OCI-LY7 (cell line): ENCODE data around the gene TAF12. TPM values are rescaled to one million over a fixed set of nuclear protein-coding genes. Genes with fewer than 3 reads are reported as not detected.

Experiments
- BruUV-seq: library from RNA; stranded (reverse); fragments of 400-500 nt; replicated peaks from 2 replicates; lab custom pipeline; 2021; lab: Mats Ljungman, UMichigan
- CTCF ChIA-PET: fragments of 300-600 bp; sonication (Branson Sonifier 250); formaldehyde crosslinking; loops from one replicate; lab custom pipeline; 2022; ENCODE audit warnings: antibody characterized with exemption; ENCODE audit not compliant: unreplicated experiment; lab: Charles Lee
- POLR2A ChIA-PET: fragments of 300-600 bp; sonication (Branson Sonifier 250); formaldehyde crosslinking; loops from one replicate; lab custom pipeline; 2022; ENCODE audit warnings: antibody characterized with exemption; lab: Charles Lee
- DNase-seq: peaks from one replicate; pipeline ENCODE4 v3.0.0-alpha.2; 2015; ENCODE audit warnings: low spot score
- H2AFZ ChIP-seq: fragments of 200-600 bp; sonication (generic), shearing (Covaris generic); 2 replicates; pipeline ENCODE4 v1.6.1; 2014; ENCODE audit warnings: mild to moderate bottlenecking, antibody characterized with exemption, low read length, moderate library complexity
- H3K27ac ChIP-seq: fragments of 200-600 bp; sonication (generic); 2 replicates; pipeline ENCODE4 v1.5.1; 2014; ENCODE audit warnings: mixed run types, low read depth, mild to moderate bottlenecking, moderate library complexity, low read length, inconsistent platforms; ENCODE audit not compliant: poor library complexity, severe bottlenecking
- H3K36me3 ChIP-seq: fragments of 200-600 bp; sonication (generic); 2 replicates; pipeline ENCODE4 v1.6.1; 2014; ENCODE audit warnings: mild to moderate bottlenecking, antibody characterized with exemption, low read length, moderate library complexity, mixed read lengths; ENCODE audit not compliant: insufficient read depth
- H3K4me1 ChIP-seq: fragments of 200-600 bp; sonication (generic); 2 replicates; pipeline ENCODE4 v1.5.1; 2014; ENCODE audit warnings: mild to moderate bottlenecking, low read length; ENCODE audit not compliant: insufficient read depth, poor library complexity, severe bottlenecking
- H3K4me2 ChIP-seq: fragments of 200-600 bp; sonication (generic); 2 replicates; pipeline ENCODE4 v1.6.1; 2014; ENCODE audit warnings: mild to moderate bottlenecking, low read length
- H3K4me3 ChIP-seq: fragments of 200-600 bp; sonication (generic); 2 replicates; pipeline ENCODE4 v1.5.1; 2014; ENCODE audit warnings: mild to moderate bottlenecking, low read depth, low read length; ENCODE audit not compliant: poor library complexity, severe bottlenecking
- H3K79me2 ChIP-seq: fragments of 200-600 bp; sonication (generic); 2 replicates; pipeline ENCODE4 v1.6.1; 2016; ENCODE audit warnings: low read depth, mild to moderate bottlenecking, low read length, moderate library complexity, mixed read lengths; ENCODE audit not compliant: insufficient read depth
- H3K9me2 ChIP-seq: fragments of 200-600 bp; sonication (generic); 2 replicates; pipeline ENCODE4 v1.6.1; 2016; ENCODE audit warnings: mild to moderate bottlenecking, low read length, mixed read lengths; ENCODE audit not compliant: insufficient read depth
- H3K9me3 ChIP-seq: fragments of 200-600 bp; sonication (generic); 2 replicates; pipeline ENCODE4 v1.6.1; 2014; ENCODE audit warnings: mild to moderate bottlenecking, mixed run types, low read length, mixed read lengths
- H4K20me1 ChIP-seq: fragments of 200-600 bp; sonication (generic); 2 replicates; pipeline ENCODE4 v1.6.1; 2014; ENCODE audit warnings: mild to moderate bottlenecking, antibody characterized with exemption, low read length, moderate library complexity, mixed read lengths; ENCODE audit not compliant: insufficient read depth
- CTCF ChIP-seq: fragments of 200-600 bp; sonication (generic); conservative IDR thresholded peaks from 2 replicates; pipeline ENCODE4 v1.5.1; 2014; ENCODE audit warnings: mild to moderate bottlenecking, antibody characterized with exemption, low read length, moderate library complexity, mixed read lengths
- EZH2phosphoT487 ChIP-seq: fragments of 200-600 bp; sonication (generic); IDR thresholded peaks from 2 replicates; pipeline ENCODE4 v1.6.1; 2018; ENCODE audit warnings: low read depth, borderline replicate concordance, mild to moderate bottlenecking, mixed run types, antibody characterized with exemption, low read length, moderate library complexity, mixed read lengths
- intact Hi-C: fragments of 100-400 bp; cut with micrococcal nuclease; formaldehyde crosslinking; loops from one replicate; pipeline ENCODE4 v1.10.0; 2022; ENCODE audit not compliant: unreplicated experiment
- total RNA-seq, 2 experiments: library from RNA; depleted of rRNA in 1 of 2; stranded (reverse); fragments of >200 nt in 1 of 2; shearing (Covaris generic) in 1 of 2; gene quantifications; 2 replicates each; pipeline ENCODE4 v1.2.3, GENCODE V29; 2014 to 2022

The TAF12 gene
- total RNA-seq, 2 experiments from 2014 or later: 31.0 to 32.4 TPM

GRCh38 chr1:28666806-28667205, 23.9 kb upstream of the TAF12 start:
- Histone ChIP-seq H3K36me3 (no peaks in the 10 kb centered on the region), H4K20me1 (no peaks in the 10 kb centered on the region), H3K9me3 (no peaks in the 10 kb centered on the region), H2AFZ (no peak overlapping the region), H3K4me3 (no peak overlapping the region), H3K27ac (no peak overlapping the region), H3K79me2 (peaks cover 24% of the 10 kb centered on the region), H3K4me1 (peaks cover 13% of the 10 kb centered on the region), H3K9me2 (no peaks in the 10 kb centered on the region), H3K4me2 (no peak overlapping the region)
- no peak for DNase-seq
- BruUV-seq: no TSS peak
- CTCF ChIA-PET: no interaction called here
- POLR2A ChIA-PET: interaction anchor here (0.6 kb wide), 1 partner anchor 301 kb away, joined by 4 read pairs; no protein-coding TSS in a partner anchor
- TF ChIP-seq CTCF: no peak
- TF ChIP-seq EZH2phosphoT487: no peak
- intact Hi-C loops: no loop called here

GRCh38 chr1:28663871-28664470, 21.1 kb upstream of the TAF12 start:
- DNase-seq: no peak
- ChIA-PET CTCF (interaction anchor here (0.7 kb wide), 1 partner anchor 375 kb away, joined by 3 read pairs; no protein-coding TSS in a partner anchor), POLR2A (interaction anchor here (0.6 kb wide), 1 partner anchor 16 kb away, joined by 3 read pairs; the partner anchor contains the start of gene RNU11)
- no peaks in the 10 kb centered on the region; the same call in 1 of the 2 replicates for H3K79me2 ChIP-seq
- peaks cover 10% of the 10 kb centered on the region for H3K4me1 ChIP-seq
- H3K9me3 ChIP-seq: no peaks in the 10 kb centered on the region
- H3K4me3 ChIP-seq: no peak overlapping the region
- no peak overlapping the region for H2AFZ ChIP-seq
- no peaks in the 10 kb centered on the region for H3K9me2 ChIP-seq
- no peaks in the 10 kb centered on the region for H4K20me1 ChIP-seq
- no peak overlapping the region for H3K27ac ChIP-seq
- no peaks in the 10 kb centered on the region for H3K36me3 ChIP-seq
- intact Hi-C loops: no loop called here
- H3K4me2 ChIP-seq: no peak overlapping the region
- no peak for TF ChIP-seq CTCF
- TF ChIP-seq EZH2phosphoT487: no peak
- no TSS peak for BruUV-seq

DNA sequence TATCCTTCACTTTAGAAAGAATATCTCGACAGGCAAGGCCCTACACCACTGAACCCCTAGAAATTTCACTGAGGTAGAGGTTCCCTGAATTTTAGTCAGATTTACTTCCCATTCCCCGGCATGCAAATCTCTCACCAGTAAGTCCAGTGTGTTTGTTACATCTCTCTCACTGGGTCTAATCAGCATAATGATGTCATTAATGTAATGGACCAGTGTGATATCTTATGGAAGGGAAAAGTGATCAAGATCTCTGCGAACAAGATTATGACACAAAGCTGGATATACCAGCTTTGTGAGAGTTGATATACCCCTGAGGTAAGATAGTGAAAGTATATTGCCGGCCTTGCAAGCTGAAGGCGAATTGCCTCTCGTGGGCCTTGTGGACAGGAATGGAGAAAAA, 13.5 kb upstream of the TAF12 start:
- CTCF ChIA-PET: no interaction called here

More for the DNA sequence above, 13.5 kb upstream of the TAF12 start:
- BruUV-seq: no TSS peak
- no peak overlapping the region for H3K4me2 ChIP-seq
- H3K79me2 ChIP-seq: no peaks in the 10 kb centered on the region
- H4K20me1 ChIP-seq: no peaks in the 10 kb centered on the region
- DNase-seq: no peak
- intact Hi-C loops: no loop called here
- no peaks in the 10 kb centered on the region for H3K9me2 ChIP-seq
- H3K27ac ChIP-seq: no peak overlapping the region
- TF ChIP-seq EZH2phosphoT487 (no peak), CTCF (no peak)
- H3K4me1 ChIP-seq: no peaks in the 10 kb centered on the region
- no peak overlapping the region for H3K4me3 ChIP-seq
- no peaks in the 10 kb centered on the region for H3K36me3 ChIP-seq
- no peaks in the 10 kb centered on the region for H3K9me3 ChIP-seq
- POLR2A ChIA-PET: interaction anchor here (0.6 kb wide), 1 partner anchor 97 kb away, joined by 4 read pairs; no protein-coding TSS in a partner anchor
- H2AFZ ChIP-seq: no peak overlapping the region
